Measurements from ENCODE around the gene HOXD8.

The HOXD8 gene

DNA sequence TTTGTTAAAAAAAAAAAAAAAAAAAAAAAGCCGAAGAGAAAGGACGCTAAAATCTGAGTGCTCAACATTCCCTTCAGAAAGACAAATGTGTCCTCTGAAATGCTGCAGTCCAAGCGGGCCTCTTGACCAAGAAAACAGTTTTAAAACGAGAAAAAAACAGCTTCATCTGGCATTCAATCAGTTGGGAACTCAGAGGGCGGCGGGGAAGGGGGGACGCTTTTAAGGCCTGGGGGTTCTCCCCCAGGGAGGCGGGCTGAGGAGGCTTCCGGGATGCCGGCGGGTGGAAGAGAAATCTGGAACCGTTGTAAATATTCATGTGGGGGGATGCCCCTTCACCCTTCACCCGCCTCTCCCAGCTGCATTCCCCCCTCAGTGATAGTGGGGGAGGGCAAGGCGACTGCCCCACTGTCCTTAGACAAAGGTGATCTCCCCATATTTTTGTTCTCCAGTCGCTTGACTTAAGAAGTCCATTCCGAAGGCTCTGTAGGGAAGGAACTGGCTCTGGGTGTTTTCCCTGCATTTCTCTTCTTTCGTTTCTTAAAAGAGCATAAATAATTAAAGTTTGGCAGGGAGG is 25.7 kb upstream of the HOXD8 start:
- DNase-seq = no peak

DNA sequence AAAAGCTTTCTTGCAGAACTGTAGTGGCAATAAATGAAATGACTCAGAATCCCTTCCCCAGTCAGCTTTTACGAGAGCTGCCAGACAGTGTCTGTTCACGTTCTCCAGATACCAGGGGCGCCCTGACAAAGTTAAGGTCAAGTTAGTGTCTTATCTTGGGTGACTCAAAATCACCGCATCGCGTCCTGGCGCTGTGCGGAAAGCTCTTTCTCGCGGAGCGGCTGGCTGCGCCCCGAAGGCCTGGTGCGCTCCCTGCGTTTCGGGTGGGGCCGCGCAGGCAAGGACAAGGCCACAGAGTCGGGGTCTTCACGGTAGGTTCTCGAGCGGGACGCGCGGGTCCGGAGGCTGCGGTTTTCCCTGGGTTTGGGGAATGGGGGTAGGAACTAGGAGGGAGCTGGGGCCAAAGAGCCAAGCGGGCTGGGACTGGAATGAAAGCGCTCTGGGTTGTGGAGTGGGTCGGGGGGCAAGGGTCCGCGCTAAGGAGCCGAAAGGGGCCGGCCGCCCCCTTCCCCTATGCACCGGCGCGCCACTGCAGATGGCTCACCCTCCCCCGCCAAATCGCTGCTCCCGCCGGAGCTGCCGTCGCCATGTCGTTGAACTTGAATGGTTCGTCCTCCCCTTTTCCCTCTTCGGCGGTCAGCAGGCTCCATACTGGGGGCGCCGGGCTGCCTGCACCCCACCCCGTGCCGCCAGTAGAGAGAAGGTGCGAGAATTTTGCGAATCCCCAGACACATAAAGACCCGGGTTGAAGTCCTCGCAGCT is 25.0 kb upstream of the HOXD8 start:
- no peak for DNase-seq

DNA sequence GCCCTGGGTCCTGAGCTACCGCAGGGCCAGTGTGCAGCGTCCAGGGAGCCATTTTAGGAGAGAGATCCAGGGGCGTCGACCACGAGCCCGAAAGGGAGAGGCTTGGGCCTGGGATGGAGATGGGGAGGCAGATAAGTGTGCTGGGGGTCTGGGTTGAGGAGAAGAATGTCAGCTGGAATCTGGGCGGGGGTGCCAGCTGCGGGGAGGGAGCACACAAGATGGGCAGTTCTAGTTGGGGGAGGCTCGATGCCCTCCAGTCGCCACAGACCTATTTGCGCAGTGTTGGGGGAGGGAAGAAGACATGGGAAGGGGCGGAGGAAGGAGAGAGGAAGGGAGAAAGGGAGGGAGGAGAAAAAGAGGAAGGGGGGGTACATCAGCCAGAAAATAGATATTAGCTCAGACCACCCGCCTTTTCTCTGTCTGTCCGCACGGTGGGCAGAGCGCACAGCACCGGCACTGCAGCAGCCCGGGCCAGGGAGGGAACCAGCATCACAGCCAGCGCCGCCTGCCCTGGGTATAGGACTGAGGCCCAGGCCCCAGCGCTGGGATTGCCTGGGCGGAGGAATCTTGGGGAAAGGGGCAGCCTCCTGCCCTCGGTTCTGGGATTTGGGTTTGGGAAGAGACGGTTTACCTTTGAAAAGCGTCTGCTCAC is 24.3 kb upstream of the HOXD8 start:
- DNase-seq = no peak

DNA sequence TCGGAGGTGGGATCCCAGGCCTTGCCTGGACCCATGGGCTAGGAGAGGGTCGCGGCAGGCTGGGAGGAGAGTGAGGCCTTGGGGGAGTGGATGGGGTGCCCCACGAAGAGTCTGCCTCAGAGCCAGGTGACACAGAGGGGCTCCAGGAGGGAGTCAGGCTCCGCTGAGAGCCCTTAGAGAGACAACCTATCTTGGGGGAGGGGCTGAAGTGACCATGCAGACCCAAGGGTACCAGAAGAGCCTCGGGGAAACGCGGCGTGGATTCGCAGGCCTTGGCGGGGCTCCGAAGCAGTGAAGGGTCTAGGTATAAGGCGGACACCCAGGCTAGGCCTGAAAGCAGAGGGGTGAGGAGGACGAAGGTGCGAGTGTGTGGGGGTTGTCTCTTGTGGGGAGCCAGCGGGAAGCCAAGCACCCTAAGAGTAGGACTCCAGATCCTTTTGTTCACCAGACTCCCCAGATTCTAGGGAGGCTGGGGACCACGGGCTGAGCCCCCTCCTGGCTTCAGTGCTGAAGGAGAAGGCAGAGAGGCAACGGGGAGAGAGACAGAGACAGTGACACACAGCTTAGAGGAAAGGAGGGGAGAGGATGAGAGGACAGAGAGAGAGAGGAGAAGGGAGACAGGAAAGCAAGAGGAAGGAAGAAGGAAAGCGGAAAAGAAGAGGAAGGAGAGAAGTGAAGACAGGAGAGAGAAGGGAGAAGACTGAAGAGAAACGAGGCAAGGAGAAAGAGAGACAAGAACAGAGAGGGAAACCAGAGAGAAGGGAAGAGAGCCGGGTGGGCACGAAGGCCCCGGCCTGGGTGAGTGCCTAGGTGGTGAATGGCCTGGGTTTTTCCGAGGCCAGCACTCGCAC is 23.6 kb upstream of the HOXD8 start:
- no peak for DNase-seq

DNA sequence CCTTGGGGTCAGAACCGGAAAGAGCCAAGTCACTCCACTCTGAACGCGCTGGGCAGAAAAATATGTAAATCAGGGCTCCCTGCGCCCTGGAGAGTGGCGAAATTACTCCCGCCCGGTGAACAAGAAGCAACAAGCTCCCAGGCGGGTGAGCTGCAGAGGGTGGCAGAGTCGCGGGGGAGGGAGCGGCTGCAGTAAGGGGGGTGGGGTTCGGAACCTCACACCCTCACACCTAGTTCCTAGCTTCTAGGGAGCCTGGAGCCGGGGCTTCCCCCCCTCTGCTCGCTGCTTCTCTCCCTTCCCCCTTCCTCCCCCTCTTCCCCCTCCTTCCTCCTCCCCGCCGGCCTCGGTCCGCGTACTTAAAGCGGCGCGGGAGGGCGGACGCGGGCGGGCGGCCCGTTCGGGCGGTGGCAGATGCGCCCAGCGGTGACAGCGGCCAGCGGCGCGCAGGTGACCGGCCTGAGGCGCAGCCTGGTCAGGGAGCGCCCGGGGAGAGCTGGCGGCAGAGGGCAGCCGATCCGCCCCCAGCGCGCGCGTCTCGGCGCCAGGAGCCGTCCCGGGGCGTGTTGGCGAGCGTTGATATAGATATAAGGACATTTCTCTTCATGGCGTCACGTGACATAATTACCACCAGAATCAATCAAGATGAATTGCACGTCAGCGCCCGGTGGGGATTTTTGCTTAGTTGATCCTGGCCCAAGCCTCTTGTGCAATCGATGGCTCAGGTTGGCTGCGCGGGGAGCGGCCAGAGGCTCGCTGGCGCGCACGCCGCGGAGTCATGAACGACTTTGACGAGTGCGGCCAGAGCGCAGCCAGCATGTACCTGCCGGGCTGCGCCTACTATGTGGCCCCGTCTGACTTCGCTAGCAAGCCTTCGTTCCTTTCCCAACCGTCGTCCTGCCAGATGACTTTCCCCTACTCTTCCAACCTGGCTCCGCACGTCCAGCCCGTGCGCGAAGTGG is 22.6 kb upstream of the HOXD8 start, which contains the start of gene HOXD11:
HOXD11 (plus strand) TSS at position 700 of the 959 bp plus-strand sequence; CDS start at position 776, 76 bp downstream.
- no peak for DNase-seq

DNA sequence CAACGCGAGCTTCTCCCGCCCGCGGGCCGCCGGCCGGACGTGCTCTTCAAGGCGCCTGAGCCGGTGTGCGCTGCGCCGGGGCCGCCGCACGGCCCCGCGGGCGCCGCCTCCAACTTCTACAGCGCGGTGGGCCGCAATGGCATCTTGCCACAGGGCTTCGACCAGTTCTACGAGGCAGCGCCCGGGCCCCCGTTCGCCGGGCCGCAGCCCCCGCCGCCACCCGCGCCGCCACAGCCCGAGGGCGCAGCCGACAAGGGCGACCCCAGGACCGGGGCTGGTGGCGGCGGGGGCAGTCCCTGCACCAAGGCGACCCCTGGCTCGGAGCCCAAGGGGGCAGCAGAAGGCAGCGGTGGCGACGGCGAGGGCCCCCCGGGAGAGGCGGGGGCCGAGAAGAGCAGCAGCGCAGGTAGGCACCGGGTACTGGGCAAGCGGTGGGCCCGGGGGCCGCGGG is 21.7 kb upstream of the HOXD8 start:
- DNase-seq = no peak

DNA sequence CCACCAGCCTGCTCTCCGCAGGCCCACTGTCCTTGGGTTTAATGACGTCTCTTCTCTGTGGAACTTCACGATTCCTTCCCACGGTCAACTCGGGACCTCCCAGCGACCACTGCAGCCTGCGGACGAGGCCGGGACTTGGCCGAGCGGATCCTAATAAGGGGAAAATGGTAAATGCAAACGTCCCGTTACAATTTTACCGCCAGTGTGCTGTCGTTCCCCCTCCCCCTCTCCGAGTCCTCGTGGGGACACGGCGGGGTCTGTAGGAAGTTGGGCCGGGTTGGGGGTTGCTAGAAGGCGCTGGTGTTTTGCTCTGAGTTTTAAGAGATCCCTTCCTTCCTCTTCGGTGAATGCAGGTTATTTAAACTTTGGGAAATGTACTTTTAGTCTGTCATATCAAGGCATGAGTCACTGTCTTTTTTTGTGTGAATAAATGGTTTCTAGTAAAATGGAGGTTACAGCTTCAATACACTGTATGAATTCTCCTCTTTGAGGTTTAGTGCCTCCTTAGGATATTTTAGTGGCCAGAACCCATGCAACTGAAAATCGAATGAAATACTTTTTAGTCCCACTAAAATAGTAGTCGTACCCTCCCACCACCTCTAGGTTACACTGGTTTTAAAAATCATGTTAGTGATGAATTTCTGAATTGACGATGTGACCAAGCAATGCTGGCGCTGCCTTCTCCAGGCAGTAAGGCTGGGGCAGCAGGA is 20.2 kb upstream of the HOXD8 start:
- no peak for DNase-seq

DNA sequence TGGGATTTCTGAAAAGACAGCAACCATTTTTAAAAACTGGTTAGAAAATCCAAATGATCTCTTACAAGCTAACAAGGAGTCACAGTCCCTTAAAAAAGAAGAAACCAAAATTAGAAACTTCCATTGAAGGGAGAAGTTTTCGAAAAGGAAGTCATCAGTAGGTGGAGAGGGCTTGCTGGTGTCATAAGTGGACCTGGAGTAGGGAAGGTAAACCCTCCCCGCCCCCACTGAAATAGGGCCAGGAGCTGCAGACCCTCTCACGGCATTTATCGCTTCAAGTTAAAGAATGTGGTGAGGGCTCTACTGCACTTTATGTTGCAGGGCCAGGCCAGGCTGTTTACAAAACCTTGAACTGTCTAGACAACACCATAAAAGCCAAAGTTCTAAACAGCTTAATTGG is 19.6 kb upstream of the HOXD8 start:
- no peak for DNase-seq

DNA sequence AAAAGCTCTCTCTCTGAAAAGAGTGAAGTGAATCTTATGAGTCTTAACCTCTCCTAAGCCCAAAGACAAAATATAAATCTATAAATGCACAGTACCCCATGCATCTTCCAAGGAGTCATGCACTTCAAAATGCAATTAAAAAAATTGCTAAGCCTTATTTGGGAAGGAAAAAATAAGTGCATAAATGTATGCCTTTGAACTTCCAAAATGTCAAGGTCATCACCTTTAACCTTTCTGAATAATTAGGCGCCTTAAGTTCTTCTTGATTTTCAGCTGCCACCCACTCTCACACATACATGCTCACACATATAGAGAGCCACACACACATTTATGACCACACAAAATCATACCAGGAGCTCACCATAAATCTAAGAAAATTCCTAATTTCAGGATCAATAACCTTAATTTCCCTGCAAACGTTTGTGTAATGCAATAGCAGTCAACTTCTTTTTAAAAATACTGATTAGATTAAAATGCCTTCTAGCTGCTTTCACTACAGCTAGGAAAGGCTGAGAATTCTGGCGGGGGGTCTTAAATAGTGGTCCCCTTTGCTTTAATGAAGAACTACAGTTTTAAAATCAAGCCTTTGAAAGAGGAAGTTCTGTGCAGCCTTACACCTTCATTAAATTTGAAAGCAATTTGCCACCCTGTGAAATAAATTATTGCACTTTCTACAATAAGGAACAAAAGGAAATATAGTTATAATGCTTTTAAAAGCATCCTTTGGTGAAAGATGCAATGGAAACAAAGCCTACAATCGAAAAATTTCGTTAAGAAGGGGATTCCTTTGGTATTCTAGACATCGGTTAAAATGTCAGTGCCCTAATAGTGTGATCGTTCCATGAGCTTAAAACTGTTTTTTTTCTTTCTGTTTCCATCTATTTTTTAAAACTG is 18.8 kb upstream of the HOXD8 start:
- DNase-seq = no peak

DNA sequence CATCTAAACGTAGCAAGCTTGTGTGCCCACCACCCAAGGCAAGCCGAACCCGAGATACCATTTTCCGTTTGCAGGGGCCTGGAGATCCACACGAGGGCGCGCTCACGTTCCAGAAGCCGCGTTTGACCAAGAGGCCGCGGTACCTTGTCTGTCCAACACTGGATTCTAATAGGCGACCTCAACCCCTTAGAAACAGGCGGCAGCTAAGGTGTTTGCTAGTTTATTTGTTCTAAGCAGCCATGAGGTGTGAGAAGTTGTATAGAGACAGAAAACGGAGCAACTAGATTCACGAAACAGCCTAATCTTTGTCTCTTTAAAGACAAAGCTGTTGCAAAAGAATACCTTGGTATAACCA is 18.2 kb upstream of the HOXD8 start:
- DNase-seq = no peak

DNA sequence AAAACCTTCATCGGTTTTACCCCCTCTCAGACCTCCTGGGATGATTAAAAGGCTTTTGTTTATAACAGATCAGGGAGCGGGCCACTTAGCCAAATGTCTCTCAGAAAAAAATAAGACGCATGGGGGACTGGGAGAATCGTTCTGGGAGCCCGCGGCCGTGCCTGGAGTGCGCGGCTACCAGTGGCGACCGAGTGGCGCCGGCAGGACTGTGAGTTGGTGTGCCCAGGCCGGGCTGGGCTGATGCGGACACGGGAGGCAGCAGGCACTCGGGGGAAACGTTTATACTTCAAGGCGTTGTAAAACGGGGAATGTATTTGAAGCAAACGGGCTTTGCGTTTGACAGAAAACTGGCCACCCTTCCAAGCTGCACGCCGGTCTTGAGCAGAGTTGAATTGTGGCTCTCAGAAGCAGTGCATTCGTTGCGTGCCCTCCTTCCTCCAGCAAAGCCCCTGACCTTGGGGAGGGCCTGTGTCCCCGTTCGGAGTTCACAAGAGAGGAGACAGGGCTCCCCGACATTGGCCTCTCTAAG is 17.6 kb upstream of the HOXD8 start:
- no peak for DNase-seq

DNA sequence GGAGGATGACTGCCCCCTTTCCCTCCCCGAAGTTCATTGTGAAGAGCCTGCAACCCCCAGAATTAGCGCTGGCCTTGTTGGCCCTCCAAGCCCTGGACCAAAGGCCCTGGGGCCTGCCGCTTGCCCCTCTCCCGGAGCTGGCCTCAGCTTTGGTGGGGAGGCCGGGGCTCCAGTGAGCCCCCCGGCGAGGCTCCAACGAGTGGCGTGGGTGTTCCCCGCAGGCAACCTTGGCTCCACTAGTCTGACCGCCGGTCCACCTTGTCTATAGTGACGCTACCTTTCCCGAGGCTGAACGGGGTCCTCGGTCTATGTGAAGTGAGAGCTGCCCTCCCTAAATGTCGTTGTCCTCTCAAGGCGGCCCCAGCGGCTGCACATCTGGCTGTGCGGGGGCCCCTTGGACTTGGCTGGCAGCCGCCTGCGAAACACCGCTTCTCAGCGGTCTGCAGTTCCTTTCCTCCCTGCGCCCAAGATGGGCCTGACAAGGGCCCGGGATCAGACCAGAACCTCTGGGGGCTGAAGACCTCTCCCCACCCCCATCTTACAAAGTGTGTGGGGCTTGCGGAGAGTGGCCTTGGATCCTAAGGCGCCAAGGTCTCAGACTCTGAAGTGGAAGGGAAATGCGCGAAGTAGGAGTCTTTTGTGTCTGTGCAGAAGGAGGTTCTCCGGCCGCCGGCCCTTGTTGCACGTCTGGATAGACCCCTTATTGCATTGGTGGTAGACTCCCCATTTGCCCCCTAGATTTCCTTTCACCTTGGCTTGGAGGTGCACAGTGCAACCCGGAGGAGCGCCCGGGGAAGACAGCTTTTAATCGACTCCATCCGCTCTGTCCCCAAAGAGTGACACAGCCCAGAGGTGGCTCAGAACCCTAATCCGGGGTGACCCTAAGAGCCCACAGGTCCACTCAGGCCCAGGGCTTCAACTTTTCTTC is 16.9 kb upstream of the HOXD8 start:
- DNase-seq = no peak

DNA sequence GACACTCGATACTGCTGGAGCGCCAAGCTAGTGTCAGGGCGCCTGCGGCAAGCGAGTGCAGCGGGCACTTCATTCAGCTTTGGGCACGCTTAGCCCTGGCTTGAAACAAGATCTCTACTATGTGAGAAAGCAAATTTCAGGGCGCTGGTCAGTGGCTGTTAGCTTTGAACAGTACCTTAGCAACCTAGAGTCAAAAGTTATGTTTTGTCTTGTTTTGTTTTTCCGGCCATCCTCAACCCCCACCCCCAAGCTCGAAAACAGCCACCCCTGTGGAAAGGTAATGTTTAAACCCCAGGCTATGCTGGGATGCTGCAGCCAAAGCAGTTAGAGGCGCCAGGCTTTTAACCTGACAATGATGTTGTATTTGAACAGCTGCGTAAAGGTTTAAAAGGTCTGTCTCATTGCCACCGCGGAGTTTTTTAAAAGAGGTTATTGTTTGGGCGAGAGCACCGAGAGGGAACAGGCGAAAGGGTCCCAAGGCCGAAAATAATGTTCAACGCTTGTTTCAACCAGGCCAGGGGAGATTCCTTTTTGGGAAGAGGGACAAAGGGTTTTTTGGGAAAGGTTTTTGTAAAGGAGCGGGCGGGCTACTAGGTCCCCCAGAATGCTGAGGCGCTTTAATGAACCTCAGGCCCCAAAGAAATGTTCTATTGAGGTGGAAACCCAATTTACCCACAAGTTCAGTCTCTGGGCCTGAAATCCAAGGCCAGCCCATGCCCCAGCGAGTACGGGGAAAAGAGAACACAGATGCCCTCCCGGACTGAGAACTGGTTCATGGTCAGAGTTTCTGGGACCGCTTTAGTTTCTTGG is 15.2 kb upstream of the HOXD8 start:
- no peak for DNase-seq

DNA sequence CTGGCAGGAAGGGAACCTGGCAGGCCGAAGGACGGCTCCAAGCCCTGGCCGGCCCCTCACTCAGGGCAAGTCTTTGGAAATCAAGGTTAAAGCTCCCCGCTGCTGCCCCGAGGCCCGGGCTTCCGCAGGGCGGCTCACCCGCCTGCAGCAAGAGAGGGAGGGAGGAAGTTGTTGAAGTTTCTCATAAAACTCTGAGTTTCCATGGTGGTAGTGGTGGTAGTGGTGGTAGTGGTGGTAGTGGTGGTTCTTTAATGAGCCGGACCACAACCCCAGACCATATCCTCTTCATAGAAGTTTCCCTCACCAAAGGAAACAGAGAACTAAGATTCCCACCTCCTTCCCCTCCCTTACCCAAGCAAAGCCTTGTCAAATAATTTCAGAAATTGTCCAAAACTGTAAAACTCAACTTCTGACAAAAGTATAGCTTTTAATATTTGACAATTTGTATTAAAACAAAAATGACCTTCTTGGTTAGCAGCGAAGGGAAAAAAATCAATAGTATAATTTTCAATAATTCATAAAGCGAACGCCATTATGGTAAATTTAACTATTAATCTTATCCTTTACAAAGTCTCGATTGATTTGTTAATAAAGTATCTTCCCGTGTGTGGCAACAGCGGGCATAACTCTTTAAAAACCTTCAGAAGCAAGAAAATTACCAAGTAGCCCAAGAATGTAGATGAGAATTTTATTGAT is 14.4 kb upstream of the HOXD8 start:
- no peak for DNase-seq

DNA sequence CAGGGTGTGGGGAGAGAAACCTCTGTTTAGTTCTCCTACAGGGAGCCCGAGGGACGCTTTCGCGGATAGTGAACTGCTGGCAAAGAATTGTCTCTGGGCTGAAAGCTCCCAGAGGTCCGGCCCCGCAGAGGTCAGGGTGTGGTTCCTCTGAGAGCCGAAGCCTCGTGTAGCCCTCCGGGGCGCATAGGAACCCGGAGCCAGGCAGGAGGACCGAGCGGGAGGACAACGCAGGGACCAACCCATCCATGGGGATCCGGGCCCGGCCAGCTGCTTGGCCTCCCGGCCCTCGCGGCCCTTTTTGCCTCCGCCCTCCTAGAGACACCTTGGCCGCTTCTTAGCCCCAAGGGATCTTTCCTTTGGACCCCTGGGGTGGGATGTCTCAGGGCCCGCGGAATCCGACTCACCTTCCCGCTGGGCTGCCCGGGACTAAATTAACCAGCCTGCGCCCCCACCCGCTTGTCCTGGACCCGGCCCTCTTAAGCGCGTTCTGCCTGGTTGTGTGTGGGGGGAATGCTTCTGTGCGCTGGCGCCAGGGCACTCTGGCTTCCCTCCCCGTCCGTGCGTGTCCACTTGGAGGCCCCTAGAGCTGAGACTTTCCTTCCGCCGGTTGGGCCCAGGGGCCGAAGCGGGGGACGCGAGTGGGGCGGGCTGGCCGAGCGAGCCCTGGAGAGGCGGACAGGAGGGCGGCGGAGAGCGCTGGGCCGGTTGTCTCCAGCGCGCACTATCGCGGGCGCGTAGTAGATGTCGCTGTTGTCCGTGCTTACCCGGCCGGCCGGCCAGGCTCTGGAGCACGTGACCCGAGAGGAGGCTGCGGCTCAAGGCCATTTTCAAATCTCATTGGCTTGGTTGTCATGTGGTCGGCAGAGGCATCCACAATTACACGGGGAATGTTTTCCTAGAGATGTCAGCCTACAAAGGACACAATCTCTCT is 13.4 kb upstream of the HOXD8 start, which contains the start of gene HOXD10:
HOXD10 (plus strand) TSS at position 896 of the 931 bp plus-strand sequence. CDS start 56 bp downstream, outside the sequence.
- no peak for DNase-seq

Data from CD4-positive, alpha-beta T cell treated with Interleukin-15 for 1 hour (primary cell).